Measurements from ENCODE around the gene TPSB2. TPM values are rescaled to one million over a fixed set of nuclear protein-coding genes. Genes with fewer than 3 reads are reported as not detected.
"Not testable (repeated sequence)": the region's sequence is repeated elsewhere in the genome, so short reads cannot be mapped to it uniquely, and the experiment has no call there.

The TPSB2 gene
- total RNA-seq, 4 donors from 2014 or later: 7.5 to 304 (median 199) TPM

DNA sequence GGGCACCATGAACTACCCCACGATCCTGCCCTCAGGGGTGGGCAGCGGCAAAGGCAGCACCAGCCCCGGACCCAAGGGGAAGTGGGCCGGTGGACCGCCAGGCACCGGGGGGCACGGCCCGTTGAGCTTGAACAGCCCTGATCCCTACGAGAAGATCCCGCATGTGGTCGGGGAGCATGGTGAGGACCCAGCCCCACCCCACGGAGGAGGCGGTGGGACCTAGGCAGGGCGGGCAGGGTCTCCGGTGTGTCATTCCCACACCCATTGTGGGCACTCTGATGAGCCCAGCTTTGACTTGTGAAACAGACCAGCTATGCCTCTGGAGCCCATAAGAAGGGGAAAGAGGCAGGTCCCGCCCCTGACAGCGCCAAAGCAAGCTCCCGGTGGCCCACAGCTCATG, 27.7 kb downstream of the TPSB2 start:
- no peak for DNase-seq (ENCODE audit: extremely low spot score)
- no peak overlapping the region for H3K4me3 ChIP-seq
- peaks cover 0 to 88% (median 71%) of the 10 kb centered on the region in 4 donors for H3K36me3 ChIP-seq
- intact Hi-C loops (cut with DNase I): no loop called here
- no peaks in the 10 kb centered on the region for H3K27me3 ChIP-seq
- no peak for TF ChIP-seq POLR2AphosphoS5 (IDR thresholded peaks at IDR 0.05)
- TF ChIP-seq POLR2A (IDR thresholded peaks at IDR 0.05; ENCODE audit: low read depth): no peak
- TF ChIP-seq, protein P1, sequence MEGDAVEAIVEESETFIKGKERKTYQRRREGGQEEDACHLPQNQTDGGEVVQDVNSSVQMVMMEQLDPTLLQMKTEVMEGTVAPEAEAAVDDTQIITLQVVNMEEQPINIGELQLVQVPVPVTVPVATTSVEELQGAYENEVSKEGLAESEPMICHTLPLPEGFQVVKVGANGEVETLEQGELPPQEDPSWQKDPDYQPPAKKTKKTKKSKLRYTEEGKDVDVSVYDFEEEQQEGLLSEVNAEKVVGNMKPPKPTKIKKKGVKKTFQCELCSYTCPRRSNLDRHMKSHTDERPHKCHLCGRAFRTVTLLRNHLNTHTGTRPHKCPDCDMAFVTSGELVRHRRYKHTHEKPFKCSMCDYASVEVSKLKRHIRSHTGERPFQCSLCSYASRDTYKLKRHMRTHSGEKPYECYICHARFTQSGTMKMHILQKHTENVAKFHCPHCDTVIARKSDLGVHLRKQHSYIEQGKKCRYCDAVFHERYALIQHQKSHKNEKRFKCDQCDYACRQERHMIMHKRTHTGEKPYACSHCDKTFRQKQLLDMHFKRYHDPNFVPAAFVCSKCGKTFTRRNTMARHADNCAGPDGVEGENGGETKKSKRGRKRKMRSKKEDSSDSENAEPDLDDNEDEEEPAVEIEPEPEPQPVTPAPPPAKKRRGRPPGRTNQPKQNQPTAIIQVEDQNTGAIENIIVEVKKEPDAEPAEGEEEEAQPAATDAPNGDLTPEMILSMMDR (IDR thresholded peaks at IDR 0.05): no peak
- no peak for TF ChIP-seq EP300 (IDR thresholded peaks at IDR 0.05)
- peak overlapping the region in 1 of 4 donors; percentile 10 for H3K27ac ChIP-seq (replicated peaks in 1 of 4)
- H3K4me1 ChIP-seq: peaks cover 0 to 6% (median under 1%) of the 10 kb centered on the region in 4 donors
- H3K9me3 ChIP-seq: no peaks in the 10 kb centered on the region
- WGBS: 93% methylated on average over 10 of the region's 18 CpGs

DNA sequence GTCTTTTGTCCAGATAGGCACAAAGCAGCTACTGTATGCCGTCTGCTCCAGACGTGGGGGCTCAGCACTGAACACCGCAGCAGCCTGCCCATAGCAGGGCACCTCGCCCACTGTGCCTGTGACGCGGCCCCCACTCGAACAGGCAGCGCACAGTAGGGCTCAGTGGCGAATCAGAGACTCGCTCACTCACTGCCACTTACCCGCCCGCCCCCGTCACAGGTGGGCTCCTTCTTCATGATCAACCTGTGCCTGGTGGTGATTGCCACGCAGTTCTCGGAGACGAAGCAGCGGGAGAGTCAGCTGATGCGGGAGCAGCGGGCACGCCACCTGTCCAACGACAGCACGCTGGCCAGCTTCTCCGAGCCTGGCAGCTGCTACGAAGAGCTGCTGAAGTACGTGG, 28.5 kb downstream of the TPSB2 start:
- H3K9me3 ChIP-seq: no peaks in the 10 kb centered on the region
- peaks cover 0 to 82% (median 66%) of the 10 kb centered on the region in 4 donors for H3K36me3 ChIP-seq
- TF ChIP-seq POLR2AphosphoS5 (IDR thresholded peaks at IDR 0.05) (no peak), EP300 (IDR thresholded peaks at IDR 0.05) (no peak), POLR2A (IDR thresholded peaks at IDR 0.05; ENCODE audit: low read depth) (no peak)
- TF ChIP-seq, protein P1 (IDR thresholded peaks at IDR 0.05): no peak
- no peaks in the 10 kb centered on the region for H3K27me3 ChIP-seq
- no peak for DNase-seq (ENCODE audit: extremely low spot score)
- no peak overlapping the region for H3K4me3 ChIP-seq
- no peak overlapping the region for H3K27ac ChIP-seq (replicated peaks in 1 of 4)
- intact Hi-C loops (cut with DNase I): no loop called here
- WGBS: 87% methylated on average over 23 of the region's 25 CpGs
- peaks cover 0 to 13% (median 6%) of the 10 kb centered on the region in 4 donors for H3K4me1 ChIP-seq

DNA sequence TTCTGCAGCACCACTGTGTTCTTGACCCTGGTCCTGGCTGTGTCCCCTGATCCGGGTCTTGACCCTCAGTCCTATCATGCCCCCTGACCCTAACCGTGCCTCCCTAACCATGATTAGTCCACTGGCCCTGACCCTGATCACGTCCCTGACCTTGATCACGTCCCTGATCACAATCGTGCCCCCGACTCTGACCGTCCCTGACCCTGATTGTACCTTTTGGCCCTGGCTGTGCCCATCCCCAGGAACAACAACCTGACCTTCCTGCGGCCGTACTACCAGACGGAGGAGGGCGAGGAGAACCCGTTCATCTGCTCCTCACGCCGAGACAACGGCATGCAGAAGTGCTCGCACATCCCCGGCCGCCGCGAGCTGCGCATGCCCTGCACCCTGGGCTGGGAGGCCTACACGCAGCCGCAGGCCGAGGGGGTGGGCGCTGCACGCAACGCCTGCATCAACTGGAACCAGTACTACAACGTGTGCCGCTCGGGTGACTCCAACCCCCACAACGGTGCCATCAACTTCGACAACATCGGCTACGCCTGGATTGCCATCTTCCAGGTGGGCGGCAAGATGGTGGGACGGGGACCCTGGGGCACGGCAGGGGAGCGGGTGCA, 29.9 kb downstream of the TPSB2 start:
- WGBS: 85% methylated on average over 32 of the region's 38 CpGs
- H3K36me3 ChIP-seq: peaks cover 0 to 78% (median 59%) of the 10 kb centered on the region in 4 donors
- H3K9me3 ChIP-seq: no peaks in the 10 kb centered on the region
- peaks cover 0 to 20% (median 12%) of the 10 kb centered on the region in 4 donors for H3K4me1 ChIP-seq
- intact Hi-C loops (cut with DNase I): no loop called here
- no peaks in the 10 kb centered on the region for H3K27me3 ChIP-seq
- TF ChIP-seq, protein P1 (IDR thresholded peaks at IDR 0.05): no peak
- no peak for TF ChIP-seq EP300 (IDR thresholded peaks at IDR 0.05)
- TF ChIP-seq POLR2A (IDR thresholded peaks at IDR 0.05; ENCODE audit: low read depth): no peak
- no peak for TF ChIP-seq POLR2AphosphoS5 (IDR thresholded peaks at IDR 0.05)
- no peak overlapping the region for H3K4me3 ChIP-seq
- no peak overlapping the region for H3K27ac ChIP-seq (replicated peaks in 1 of 4)
- no peak for DNase-seq (ENCODE audit: extremely low spot score)

DNA sequence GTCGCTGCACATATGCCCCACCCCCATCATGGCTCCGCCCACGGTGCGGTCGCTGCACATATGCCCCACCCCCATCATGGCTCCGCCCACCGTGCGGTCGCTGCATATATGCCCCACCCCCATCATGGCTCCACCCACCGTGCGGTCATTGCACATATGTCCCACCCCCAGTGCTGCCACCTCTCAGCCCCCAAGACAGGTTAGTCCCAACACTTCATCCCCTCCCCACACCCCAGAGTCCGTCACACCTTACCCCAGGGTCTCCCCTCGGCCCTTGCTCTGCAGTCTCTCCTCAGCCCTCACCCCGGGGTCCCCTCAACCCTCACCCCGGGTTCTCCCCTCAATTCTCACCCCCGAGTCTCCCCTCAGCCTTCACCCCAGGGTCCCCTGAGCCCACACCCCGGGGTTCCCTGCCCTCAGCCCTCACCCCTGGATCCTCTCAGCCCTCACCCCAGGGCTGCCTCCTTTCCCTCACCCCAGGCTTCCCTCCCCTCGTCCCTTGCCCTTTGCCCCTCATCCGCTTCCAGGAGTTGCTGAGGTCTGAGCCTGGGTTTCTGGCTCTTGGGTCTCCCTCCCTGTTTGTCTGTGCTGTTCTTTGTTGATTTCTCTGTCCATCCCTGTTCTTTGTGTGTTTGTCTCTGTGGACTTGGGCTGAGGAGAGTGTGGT, 30.5 kb downstream of the TPSB2 start:
- H3K4me1 ChIP-seq: peaks cover 0 to 27% (median 18%) of the 10 kb centered on the region in 4 donors
- H3K27me3 ChIP-seq: peaks cover 0 to 3% (median 0%) of the 10 kb centered on the region in 4 donors
- H3K36me3 ChIP-seq: peaks cover 0 to 71% (median 56%) of the 10 kb centered on the region in 4 donors
- TF ChIP-seq EP300 (IDR thresholded peaks at IDR 0.05): no peak
- no peak for TF ChIP-seq POLR2AphosphoS5 (IDR thresholded peaks at IDR 0.05)
- TF ChIP-seq POLR2A (IDR thresholded peaks at IDR 0.05; ENCODE audit: low read depth): no peak
- TF ChIP-seq, protein P1 (IDR thresholded peaks at IDR 0.05): no peak
- no peak for DNase-seq (ENCODE audit: extremely low spot score)
- no peak overlapping the region for H3K4me3 ChIP-seq
- no peaks in the 10 kb centered on the region for H3K9me3 ChIP-seq
- H3K27ac ChIP-seq (replicated peaks in 1 of 4): peak overlapping the region in 1 of 4 donors; percentile 23
- 79% methylated on average over 13 of the region's 19 CpGs for WGBS
- intact Hi-C loops (cut with DNase I): no loop called here

DNA sequence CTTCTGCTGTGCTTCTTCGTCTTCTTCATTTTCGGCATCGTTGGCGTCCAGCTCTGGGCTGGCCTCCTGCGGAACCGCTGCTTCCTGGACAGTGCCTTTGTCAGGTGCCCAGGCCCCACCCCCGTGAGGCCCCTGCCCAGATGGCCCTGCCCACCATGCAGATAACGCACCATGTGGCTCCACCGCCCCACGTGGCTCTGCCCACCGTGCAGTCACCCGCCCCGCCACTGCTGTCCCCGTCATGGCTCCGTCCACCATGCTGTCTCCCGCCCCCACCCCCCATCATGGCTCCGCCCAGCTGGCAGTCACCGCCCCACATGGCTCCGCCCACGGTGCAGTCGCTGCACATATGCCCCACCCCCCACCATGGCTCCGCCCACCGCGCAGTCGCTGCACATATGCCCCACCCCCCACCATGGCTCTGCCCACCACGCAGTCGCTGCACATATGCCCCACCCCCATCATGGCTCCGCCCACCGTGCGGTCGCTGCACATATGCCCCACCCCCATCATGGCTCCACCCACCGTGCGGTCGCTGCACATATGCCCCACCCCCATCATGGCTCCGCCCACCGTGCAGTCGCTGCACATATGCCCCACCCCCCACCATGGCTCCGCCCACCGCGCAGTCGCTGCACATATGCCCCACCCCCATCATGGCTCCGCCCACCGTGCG, 31.2 kb downstream of the TPSB2 start:
- WGBS: 90% methylated on average over 20 of the region's 44 CpGs
- H3K4me3 ChIP-seq; DNase-seq (ENCODE audit: extremely low spot score); H3K9me3 ChIP-seq; intact Hi-C loops (cut with DNase I); H3K27me3 ChIP-seq: not testable (repeated sequence)
- Histone ChIP-seq H3K4me1 (peaks cover 0 to 33% (median 25%) of the 10 kb centered on the region in 4 donors), H3K36me3 (peaks cover 0 to 64% (median 49%) of the 10 kb centered on the region in 4 donors), H3K27ac (replicated peaks in 1 of 4) (peak overlapping the region in 2 of 4 donors; percentile 22 to 26)
